ENCODE measurements around the gene UGT1A10.
"Not testable (repeated sequence)": the region's sequence is repeated elsewhere in the genome, so short reads cannot be mapped to it uniquely, and the experiment has no call there.

The UGT1A10 gene

GRCh38 chr2:233636306-233636705, at the start of gene UGT1A10:
UGT1A10 (plus strand) TSS chr2:233636448; CDS start chr2:233636523, 75 bp downstream.
- not testable (repeated sequence) for DNase-seq

GRCh38 chr2:233588400-233588799, 47.8 kb upstream of the UGT1A10 start:
- DNase-seq = no peak

- not testable (repeated sequence) for DNase-seq
Observed at GRCh38 chr2:233592706-233593105, 43.5 kb upstream of the UGT1A10 start.

- DNase-seq = no peak
Observed at GRCh38 chr2:233593201-233593600, 43.0 kb upstream of the UGT1A10 start.

GRCh38 chr2:233597522-233597921, 38.7 kb upstream of the UGT1A10 start:
- DNase-seq = no peak

- DNase-seq = no peak
Observed at GRCh38 chr2:233598952-233599351, 37.3 kb upstream of the UGT1A10 start.

GRCh38 chr2:233600386-233600785, 35.9 kb upstream of the UGT1A10 start:
- DNase-seq = no peak

- no peak for DNase-seq
Observed at GRCh38 chr2:233602076-233602475, 34.2 kb upstream of the UGT1A10 start.

- DNase-seq = no peak
Observed at GRCh38 chr2:233603520-233603919, 32.7 kb upstream of the UGT1A10 start.

- DNase-seq = no peak
Observed at GRCh38 chr2:233604826-233605225, 31.4 kb upstream of the UGT1A10 start.

GRCh38 chr2:233605680-233606079, 30.6 kb upstream of the UGT1A10 start:
- DNase-seq = no peak

- no peak for DNase-seq
Observed at GRCh38 chr2:233611284-233611683, 25.0 kb upstream of the UGT1A10 start.

- DNase-seq = not testable (repeated sequence)
Observed at GRCh38 chr2:233617476-233617875, 18.8 kb upstream of the UGT1A10 start, which contains the start of gene UGT1A8. UGT1A8 (plus strand) TSS chr2:233617633; CDS start chr2:233617708, 75 bp downstream.

- DNase-seq = no peak
Observed at GRCh38 chr2:233620204-233620603, 16.0 kb upstream of the UGT1A10 start.

GRCh38 chr2:233621863-233622262, 14.4 kb upstream of the UGT1A10 start:
- not testable (repeated sequence) for DNase-seq

- DNase-seq = no peak
Observed at GRCh38 chr2:233627331-233628025, 8.8 kb upstream of the UGT1A10 start.

GRCh38 chr2:233638836-233639235, 2.6 kb downstream of the UGT1A10 start:
- DNase-seq = no peak

- DNase-seq = no peak
Observed at GRCh38 chr2:233639860-233640259, 3.6 kb downstream of the UGT1A10 start.

- no peak for DNase-seq
Observed at GRCh38 chr2:233643128-233643527, 6.9 kb downstream of the UGT1A10 start.

- DNase-seq = not testable (repeated sequence)
Observed at GRCh38 chr2:233646033-233646432, 9.8 kb downstream of the UGT1A10 start.

- no peak for DNase-seq
Observed at GRCh38 chr2:233650981-233651380, 14.7 kb downstream of the UGT1A10 start.

- DNase-seq = no peak
Observed at GRCh38 chr2:233651430-233651829, 15.2 kb downstream of the UGT1A10 start.

GRCh38 chr2:233654501-233654900, 18.3 kb downstream of the UGT1A10 start:
- no peak for DNase-seq

GRCh38 chr2:233655043-233655442, 18.8 kb downstream of the UGT1A10 start:
- no peak for DNase-seq

- DNase-seq = not testable (repeated sequence)
Observed at GRCh38 chr2:233655943-233656342, 19.7 kb downstream of the UGT1A10 start.

Data from cerebellar nuclear complex (tissue), 1 donor.